GM12878 (cell line): ENCODE data around the gene HERC4. TPM values are rescaled to one million over a fixed set of nuclear protein-coding genes. Genes with fewer than 3 reads are reported as not detected.

Experiments used
- ATAC-seq: fragments of 200-7000 bp; cut with Tn5 transposase; 3 replicates; pipeline ENCODE4 v1.9.1; 2020; ENCODE audit warnings: mild to moderate bottlenecking, moderate library complexity
- BruUV-seq: library from RNA; stranded (reverse); fragments of 400-500 nt; replicated peaks from 2 replicates; lab custom pipeline; 2021; lab: Mats Ljungman, UMichigan
- CTCF ChIA-PET: fragments of 300-600 bp; sonication (Branson Sonifier 250); formaldehyde crosslinking; extraction: SDS; loops from one replicate; lab custom pipeline; 2021; ENCODE audit warnings: inconsistent platforms; lab: Yijun Ruan, JAX
- POLR2A ChIA-PET: fragments of 350-600 bp; formaldehyde crosslinking; extraction: SDS; loops from one replicate; lab custom pipeline; 2021; ENCODE audit warnings: inconsistent platforms; lab: Charles Lee
- RAD21 ChIA-PET: fragments of 300-600 bp; sonication (Branson Sonifier 250); formaldehyde crosslinking; loops from one replicate; lab custom pipeline; 2023; ENCODE audit warnings: antibody characterized with exemption; ENCODE audit not compliant: unreplicated experiment; lab: Charles Lee
- SMC1A ChIA-PET: fragments of 300-600 bp; sonication (Branson Sonifier 250); formaldehyde crosslinking; loops from one replicate; lab custom pipeline; 2023; ENCODE audit not compliant: unreplicated experiment, uncharacterized antibody; lab: Charles Lee
- DNase-seq: peaks from one replicate; pipeline ENCODE4 v3.0.0-alpha.2; 2011; ENCODE audit warnings: low read depth, low spot score
- FAIRE-seq: peaks from 3 replicates; lab custom pipeline; 2011; peaks lifted over from hg19 to GRCh38; lab: Jason Lieb, UNC
- H2AFZ ChIP-seq: 2 replicates; pipeline ENCODE4 v1.6.0; 2011; ENCODE audit warnings: low read depth, low read length, control low read depth; ENCODE audit not compliant: control insufficient read depth
- H3K27ac ChIP-seq: 2 replicates; pipeline ENCODE4 v1.5.1; 2011; ENCODE audit warnings: control low read depth; ENCODE audit not compliant: control insufficient read depth, insufficient read depth
- H3K27me3 ChIP-seq, 2 experiments: replicated peaks in 1 of 2; 2 replicates each; pipeline versions ENCODE4 v1.6.0 to v1.6.1; 2011; ENCODE audit warnings: low read length in 1 of 2; ENCODE audit not compliant: control insufficient read depth in 2 of 2, insufficient read depth in 2 of 2
- H3K36me3 ChIP-seq, 2 experiments: 2 replicates each; pipeline ENCODE4 v1.5.1; 2011; ENCODE audit warnings: low read length in 1 of 2; ENCODE audit not compliant: control insufficient read depth in 2 of 2, insufficient read depth in 2 of 2
- H3K4me1 ChIP-seq: 2 replicates; pipeline ENCODE4 v1.6.1; 2011; ENCODE audit warnings: mild to moderate bottlenecking, low read length, moderate library complexity, mixed read lengths; ENCODE audit not compliant: control insufficient read depth, insufficient read depth
- H3K4me2 ChIP-seq: 2 replicates; pipeline ENCODE4 v1.6.0; 2011; ENCODE audit warnings: control low read depth; ENCODE audit not compliant: control insufficient read depth, insufficient read depth
- H3K4me3 ChIP-seq: fragments of 200-600 bp; sonication (generic); 2 replicates; pipeline ENCODE4 v1.5.1; 2016
- H3K79me2 ChIP-seq: 2 replicates; pipeline ENCODE4 v1.6.0; 2011; ENCODE audit warnings: low read length; ENCODE audit not compliant: control insufficient read depth, insufficient read depth
- H3K9ac ChIP-seq: 2 replicates; pipeline ENCODE4 v1.8.0; 2011; ENCODE audit warnings: low read length, control low read depth, mixed read lengths; ENCODE audit not compliant: control insufficient read depth, insufficient read depth
- H3K9me3 ChIP-seq: replicated peaks from 3 replicates; pipeline ENCODE4 v1.5.1; 2011; ENCODE audit warnings: mild to moderate bottlenecking, low read length; ENCODE audit not compliant: control insufficient read depth, insufficient read depth
- H4K20me1 ChIP-seq: 2 replicates; pipeline ENCODE4 v1.6.0; 2011; ENCODE audit not compliant: control insufficient read depth, insufficient read depth
- CBX5 ChIP-seq: sonication (generic); IDR thresholded peaks from 2 replicates; pipeline ENCODE4 v1.6.1; 2016; ENCODE audit warnings: low read depth, moderate library complexity, mild to moderate bottlenecking, inconsistent platforms
- DPF2 ChIP-seq: fragments of 450-650 bp; IDR thresholded peaks from 2 replicates; pipeline ENCODE4 v1.6.1; 2017; ENCODE audit warnings: mild to moderate bottlenecking
- EED ChIP-seq: sonication (generic); IDR thresholded peaks from 2 replicates; pipeline ENCODE4 v1.6.1; 2016; ENCODE audit warnings: antibody characterized with exemption, low read depth
- FOS ChIP-seq: IDR thresholded peaks from 3 replicates; pipeline ENCODE4 v1.6.1; 2011; ENCODE audit warnings: borderline replicate concordance; ENCODE audit not compliant: insufficient read length; ENCODE audit errors: extremely low read depth
- HDGF ChIP-seq: fragments of 450-650 bp; IDR thresholded peaks from 2 replicates; pipeline ENCODE4 v1.6.1; 2016; ENCODE audit warnings: antibody characterized with exemption
- JUNB ChIP-seq: IDR thresholded peaks from 2 replicates; pipeline ENCODE4 v1.6.1; 2016; ENCODE audit warnings: antibody characterized with exemption, mild to moderate bottlenecking
- KAT2A ChIP-seq: conservative IDR thresholded peaks from 2 replicates; pipeline ENCODE4 v1.6.1; 2011; ENCODE audit warnings: low read depth, low read length; ENCODE audit not compliant: control insufficient read depth
- POU2F2 ChIP-seq: IDR thresholded peaks from 3 replicates; pipeline ENCODE4 v1.6.1; 2011; ENCODE audit warnings: low read depth, mild to moderate bottlenecking, low read length, borderline replicate concordance
- SIN3A ChIP-seq: IDR thresholded peaks from 2 replicates; pipeline ENCODE4 v1.6.1; 2012; ENCODE audit warnings: low read depth, low read length, improper control_type of control experiment
- SMAD1 ChIP-seq: fragments of 450-650 bp; IDR thresholded peaks from 2 replicates; pipeline ENCODE4 v1.6.1; 2018; ENCODE audit warnings: mild to moderate bottlenecking, low read depth; ENCODE audit not compliant: partially characterized antibody
- ZBTB4 ChIP-seq: fragments of 450-650 bp; formaldehyde crosslinking; IDR thresholded peaks from 2 replicates; pipeline ENCODE4 v1.4.0; 2022; ENCODE audit warnings: mild to moderate bottlenecking, moderate library complexity
- ZNF24 ChIP-seq: fragments of 450-650 bp; IDR thresholded peaks from 2 replicates; pipeline ENCODE4 v1.6.1; 2017; ENCODE audit warnings: antibody characterized with exemption, mild to moderate bottlenecking
- ZNF274 ChIP-seq: IDR thresholded peaks from one replicate; pipeline ENCODE4 v1.8.0; 2011; ENCODE audit not compliant: insufficient read length, insufficient read depth
- ZNF622 ChIP-seq: fragments of 450-650 bp; IDR thresholded peaks from 2 replicates; pipeline ENCODE4 v1.6.1; 2017; ENCODE audit warnings: mild to moderate bottlenecking, inconsistent platforms
- WGBS: methylation state at CpG from one replicate; pipeline ENCODE4 v1.1.6; 2016; ENCODE audit warnings: low lambda C conversion rate; ENCODE audit not compliant: insufficient replicate concordance, insufficient coverage; ENCODE audit errors: missing lambda C conversion rate; 5-methylcytosine and 5-hydroxymethylcytosine counted together
- in situ Hi-C: fragments of 300-500 bp; cut with MboI; formaldehyde crosslinking; loops from 9 replicates; pipeline ENCODE4 v1.14.3; 2018; ENCODE audit warnings: mixed read lengths
- intact Hi-C: fragments of 100-400 bp; cut with micrococcal nuclease; formaldehyde crosslinking; loops from one replicate; pipeline ENCODE4 v1.14.2; 2022; ENCODE audit not compliant: unreplicated experiment
- polyA plus RNA-seq, 11 experiments: library from polyadenylated mRNA; depleted of rRNA in 4 of 11; unstranded in 6 of 11; stranded (reverse) in 5 of 11; fragments of >200 nt; fragmentation: Nextera tagmentation in 4 of 11; fragmentation: Illumina TruSeq in 1 of 11; extraction: Ambion mirVana in 4 of 11; extraction: Trizol in 1 of 11; gene quantifications; 1 replicate in 1 of 11; 2 replicates in 10 of 11; pipeline versions ENCODE4 v1.2.1 to v1.2.3, GENCODE V29; 2011 to 2016; ENCODE audit warnings: inconsistent platforms in 2 of 11, missing spikeins in 2 of 11, low read depth in 1 of 11
- total RNA-seq, 4 experiments: library from RNA; depleted of rRNA in 3 of 4; stranded (reverse); fragments of >200 nt in 3 of 4; fragmentation: Illumina TruSeq in 1 of 4; extraction: Trizol in 1 of 4; gene quantifications; 2 replicates each; pipeline versions ENCODE4 v1.2.1 to v1.2.3, GENCODE V29; 2013 to 2021
- TF ChIP-seq, protein P1 (sequence below): fragments of 150-350 bp; IDR thresholded peaks from 2 replicates; pipeline ENCODE4 v1.6.1; 2014; ENCODE audit warnings: mild to moderate bottlenecking, low read depth, low read length

Gene HERC4
- total and polyA plus RNA-seq, 10 of the 15 experiments (the other 5 are each of a cell fraction or from before 2014, with no cell fraction given): 9.7 to 36.8 (median 23.4) TPM

DNA sequence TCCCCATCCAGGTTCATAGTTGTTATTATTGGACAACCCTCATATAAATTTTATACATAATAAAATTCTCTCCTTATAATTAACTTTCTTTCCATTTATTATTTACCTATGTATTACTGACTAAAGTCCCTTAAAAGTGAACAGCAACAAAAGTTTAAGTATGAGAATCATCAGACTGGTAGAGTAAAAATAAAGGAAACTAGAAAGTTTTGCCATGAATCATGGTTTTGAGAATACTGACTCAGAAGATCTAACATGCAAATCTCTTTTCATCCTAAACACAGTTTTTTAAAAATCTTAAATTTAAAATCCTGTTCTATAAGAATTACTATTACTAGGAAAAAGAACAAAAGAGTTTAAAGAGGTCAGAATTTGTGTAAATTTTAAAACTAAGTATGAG, 32.1 kb downstream of the HERC4 start:
- intact Hi-C loops: no loop called here
- no peak for DNase-seq
- Histone ChIP-seq H3K9ac (no peak overlapping the region), H3K4me3 (no peak overlapping the region), H3K4me2 (no peak overlapping the region), H3K36me3 (no peaks in the 10 kb centered on the region)
- POLR2A ChIA-PET: no interaction called here
- TF ChIP-seq ZBTB4 (CRISPR knock-in tag): no peak
- no peak for TF ChIP-seq ZNF274
- no peak for TF ChIP-seq CBX5
- TF ChIP-seq, all 136 proteins: peak for 0
- Histone ChIP-seq H3K9me3 (no peaks in the 10 kb centered on the region), H4K20me1 (no peaks in the 10 kb centered on the region), H3K27me3 (no peaks in the 10 kb centered on the region), H3K79me2 (peaks cover 11% of the 10 kb centered on the region), H3K4me1 (peaks cover 13% of the 10 kb centered on the region; the same call in 1 of the 2 replicates), H2AFZ (no peak overlapping the region), H3K27ac (no peak overlapping the region)
- FAIRE-seq (no peak), ATAC-seq (peak; percentile 42; the same call in 1 of the 3 replicates)
- ChIA-PET RAD21 (no interaction called here), SMC1A (no interaction called here), CTCF (interaction anchor here (1.0 kb wide), 1 partner anchor 10 kb away, joined by 3 read pairs; no protein-coding TSS in a partner anchor)
- BruUV-seq: no TSS peak
- in situ Hi-C loops: no loop called here

GRCh38 chr10:68032113-68032512, 43.0 kb downstream of the HERC4 start:
- BruUV-seq: no TSS peak
- FAIRE-seq (peak; percentile 49), ATAC-seq (no peak), DNase-seq (no peak)
- Histone ChIP-seq H4K20me1 (no peaks in the 10 kb centered on the region), H2AFZ (no peak overlapping the region), H3K9ac (no peak overlapping the region), H3K4me2 (no peak overlapping the region), H3K27ac (no peak overlapping the region), H3K27me3 (no peaks in the 10 kb centered on the region), H3K79me2 (no peaks in the 10 kb centered on the region), H3K36me3 (peaks cover 0 to 13% of the 10 kb centered on the region in 2 experiments; a peak in 3 of 4 replicates), H3K4me3 (no peak overlapping the region), H3K9me3 (no peaks in the 10 kb centered on the region), H3K4me1 (no peaks in the 10 kb centered on the region)
- intact Hi-C loops (no loop called here), in situ Hi-C loops (no loop called here)
- POLR2A ChIA-PET: interaction anchor here (0.5 to 0.6 kb wide), 2 partner anchors 172 to 1270 kb away, joined by 5 read pairs; no protein-coding TSS in a partner anchor
- WGBS: 76% methylated on average over 2 of the region's 2 CpGs
- SMC1A ChIA-PET: interaction anchor here (1.2 kb wide), 1 partner anchor 10 kb away, joined by 3 read pairs; no protein-coding TSS in a partner anchor
- CTCF ChIA-PET: interaction anchor here (0.5 to 1.3 kb wide), 2 partner anchors 124 to 177 kb away, joined by 3 read pairs; no protein-coding TSS in a partner anchor
- RAD21 ChIA-PET: no interaction called here
- TF ChIP-seq POU2F2: no peak
- TF ChIP-seq DPF2: no peak
- no peak for TF ChIP-seq SMAD1
- no peak for TF ChIP-seq ZNF622
- TF ChIP-seq HDGF: no peak
- no peak for TF ChIP-seq SIN3A
- no peak for TF ChIP-seq ZNF24
- TF ChIP-seq, protein P1, sequence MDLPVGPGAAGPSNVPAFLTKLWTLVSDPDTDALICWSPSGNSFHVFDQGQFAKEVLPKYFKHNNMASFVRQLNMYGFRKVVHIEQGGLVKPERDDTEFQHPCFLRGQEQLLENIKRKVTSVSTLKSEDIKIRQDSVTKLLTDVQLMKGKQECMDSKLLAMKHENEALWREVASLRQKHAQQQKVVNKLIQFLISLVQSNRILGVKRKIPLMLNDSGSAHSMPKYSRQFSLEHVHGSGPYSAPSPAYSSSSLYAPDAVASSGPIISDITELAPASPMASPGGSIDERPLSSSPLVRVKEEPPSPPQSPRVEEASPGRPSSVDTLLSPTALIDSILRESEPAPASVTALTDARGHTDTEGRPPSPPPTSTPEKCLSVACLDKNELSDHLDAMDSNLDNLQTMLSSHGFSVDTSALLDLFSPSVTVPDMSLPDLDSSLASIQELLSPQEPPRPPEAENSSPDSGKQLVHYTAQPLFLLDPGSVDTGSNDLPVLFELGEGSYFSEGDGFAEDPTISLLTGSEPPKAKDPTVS: no peak
- no peak for TF ChIP-seq FOS
- no peak for TF ChIP-seq EED
- TF ChIP-seq KAT2A: no peak
- TF ChIP-seq JUNB: no peak
